IMR-90 (cell line): Measurements from ENCODE around the gene MAN1C1. TPM values are rescaled to one million over a fixed set of nuclear protein-coding genes. Genes with fewer than 3 reads are reported as not detected.

Experiments
- ATAC-seq: fragments of 200-7000 bp; cut with Tn5 transposase; 2 replicates; pipeline ENCODE4 v1.9.1; 2020; ENCODE audit warnings: low read depth, mild to moderate bottlenecking, moderate library complexity
- BruUV-seq: library from RNA; stranded (reverse); fragments of 400-500 nt; replicated peaks from 2 replicates; lab custom pipeline; 2021; lab: Mats Ljungman, UMichigan
- CTCF ChIA-PET: fragments of 300-600 bp; formaldehyde crosslinking; extraction: SDS; loops from one replicate; lab custom pipeline; 2021; ENCODE audit warnings: antibody characterized with exemption; lab: Yijun Ruan, JAX
- POLR2A ChIA-PET: fragments of 300-600 bp; sonication (Branson Sonifier 250); formaldehyde crosslinking; loops from one replicate; lab custom pipeline; 2022; ENCODE audit warnings: antibody characterized with exemption; ENCODE audit not compliant: unreplicated experiment; lab: Charles Lee
- DNase-seq: peaks from one replicate; pipeline ENCODE4 v3.0.0; 2013
- H2AFZ ChIP-seq: replicated peaks from 2 replicates; pipeline ENCODE3; 2013; ENCODE audit warnings: low read length, mild to moderate bottlenecking; ENCODE audit not compliant: poor library complexity
- H2AK5ac ChIP-seq: 2 replicates; pipeline ENCODE4 v1.6.1; 2013; ENCODE audit warnings: low read depth, low read length, inconsistent platforms
- H2AK9ac ChIP-seq: replicated peaks from 2 replicates; pipeline ENCODE3; 2013; ENCODE audit warnings: mild to moderate bottlenecking, low read depth, low read length, moderate library complexity; ENCODE audit not compliant: poor library complexity
- H2BK120ac ChIP-seq: 2 replicates; pipeline ENCODE4 v1.6.1; 2013; ENCODE audit warnings: low read depth, low read length, inconsistent platforms
- H2BK15ac ChIP-seq: 3 replicates; pipeline ENCODE4 v1.6.1; 2013; ENCODE audit warnings: low read depth, low read length, inconsistent platforms
- H2BK20ac ChIP-seq: 2 replicates; pipeline ENCODE4 v1.6.1; 2013; ENCODE audit warnings: low read depth, mild to moderate bottlenecking, inconsistent platforms, low read length, moderate library complexity
- H2BK5ac ChIP-seq: 2 replicates; pipeline ENCODE4 v1.6.1; 2013; ENCODE audit warnings: mild to moderate bottlenecking, low read depth, low read length, inconsistent platforms; ENCODE audit not compliant: poor library complexity, severe bottlenecking
- H3K14ac ChIP-seq: replicated peaks from 2 replicates; pipeline ENCODE4 v1.6.1; 2013; ENCODE audit warnings: low read depth, low read length, inconsistent platforms
- H3K18ac ChIP-seq: 2 replicates; pipeline ENCODE4 v1.6.1; 2013; ENCODE audit warnings: low read depth, low read length, control low read depth
- H3K23ac ChIP-seq: 2 replicates; pipeline ENCODE4 v1.6.1; 2013; ENCODE audit warnings: low read depth, low read length, inconsistent platforms
- H3K27ac ChIP-seq: 2 replicates; pipeline ENCODE4 v1.5.1; 2013; ENCODE audit warnings: mild to moderate bottlenecking, control low read depth, low read length; ENCODE audit not compliant: insufficient read depth
- H3K27me3 ChIP-seq: 2 replicates; pipeline ENCODE4 v1.6.1; 2013; ENCODE audit warnings: low read length; ENCODE audit not compliant: control insufficient read depth, insufficient read depth
- H3K36me3 ChIP-seq: 2 replicates; pipeline ENCODE4 v1.6.1; 2013; ENCODE audit warnings: low read length, mixed read lengths; ENCODE audit not compliant: control insufficient read depth, insufficient read depth
- H3K4ac ChIP-seq: 2 replicates; pipeline ENCODE4 v1.6.1; 2013; ENCODE audit warnings: low read depth, low read length, inconsistent platforms
- H3K4me1 ChIP-seq: 2 replicates; pipeline ENCODE4 v1.6.1; 2013; ENCODE audit warnings: low read length, mixed read lengths; ENCODE audit not compliant: control insufficient read depth, insufficient read depth
- H3K4me2 ChIP-seq: 2 replicates; pipeline ENCODE4 v1.6.1; 2013; ENCODE audit warnings: low read depth, mild to moderate bottlenecking, control low read depth, low read length, moderate library complexity
- H3K4me3 ChIP-seq: 2 replicates; pipeline ENCODE4 v1.5.1; 2013; ENCODE audit warnings: low read depth, mild to moderate bottlenecking, control low read depth, low read length, moderate library complexity; ENCODE audit not compliant: insufficient read depth
- H3K56ac ChIP-seq: 2 replicates; pipeline ENCODE4 v1.6.1; 2013; ENCODE audit warnings: low read length, inconsistent platforms; ENCODE audit not compliant: insufficient read depth; ENCODE audit errors: extremely low read depth
- H3K79me1 ChIP-seq, 2 experiments: 2 replicates each; pipeline ENCODE4 v1.6.1; 2013; ENCODE audit warnings: low read length in 2 of 2, inconsistent platforms in 1 of 2, low read depth in 1 of 2
- H3K9ac ChIP-seq: 2 replicates; pipeline ENCODE4 v1.6.1; 2013; ENCODE audit warnings: low read depth, low read length, control low read depth
- H3K9me1 ChIP-seq: 2 replicates; pipeline ENCODE4 v1.6.1; 2013; ENCODE audit warnings: low read length, inconsistent platforms; ENCODE audit not compliant: insufficient read depth
- H3K9me3 ChIP-seq: 2 replicates; pipeline ENCODE4 v1.6.1; 2013; ENCODE audit warnings: low read length; ENCODE audit not compliant: control insufficient read depth, insufficient read depth
- H4K20me1 ChIP-seq: 2 replicates; pipeline ENCODE4 v1.6.1; 2013; ENCODE audit warnings: low read length, inconsistent platforms; ENCODE audit not compliant: insufficient read depth
- H4K5ac ChIP-seq: 2 replicates; pipeline ENCODE4 v1.6.1; 2013; ENCODE audit warnings: mild to moderate bottlenecking, low read depth, low read length, control low read depth
- H4K8ac ChIP-seq, 2 experiments: 2 replicates each; pipeline ENCODE4 v1.6.1; 2013; ENCODE audit warnings: low read depth in 2 of 2, low read length in 2 of 2, control low read depth in 1 of 2, inconsistent platforms in 1 of 2
- H4K91ac ChIP-seq: 2 replicates; pipeline ENCODE4 v1.6.1; 2013; ENCODE audit warnings: low read depth, low read length, inconsistent platforms; ENCODE audit not compliant: insufficient read depth
- BHLHE40 ChIP-seq: fragments of 150-350 bp; IDR thresholded peaks from 2 replicates; pipeline ENCODE4 v1.6.1; 2016; ENCODE audit warnings: mild to moderate bottlenecking, low read depth, low read length
- CEBPB ChIP-seq: IDR thresholded peaks from 2 replicates; pipeline ENCODE4 v1.6.1; 2012; ENCODE audit warnings: low read depth, low read length, improper control_type of control experiment
- CHD1 ChIP-seq: IDR thresholded peaks from 2 replicates; pipeline ENCODE4 v1.6.1; 2012; ENCODE audit warnings: low read depth, low read length, improper control_type of control experiment
- CTCF ChIP-seq: conservative IDR thresholded peaks from 2 replicates; pipeline ENCODE4 v1.5.1; 2012; ENCODE audit warnings: mild to moderate bottlenecking, low read depth, low read length, improper control_type of control experiment
- ELK1 ChIP-seq: fragments of 150-350 bp; IDR thresholded peaks from 2 replicates; pipeline ENCODE4 v1.6.1; 2016; ENCODE audit warnings: low read depth, mild to moderate bottlenecking, low read length, moderate library complexity, borderline replicate concordance
- FOS ChIP-seq: fragments of 150-350 bp; IDR thresholded peaks from 2 replicates; pipeline ENCODE4 v1.6.1; 2016; ENCODE audit warnings: low read depth, low read length
- MAFK ChIP-seq: IDR thresholded peaks from 2 replicates; pipeline ENCODE4 v1.6.1; 2012; ENCODE audit warnings: low read depth, low read length, improper control_type of control experiment
- MAZ ChIP-seq: IDR thresholded peaks from 2 replicates; pipeline ENCODE4 v1.6.1; 2012; ENCODE audit warnings: low read depth, mild to moderate bottlenecking, low read length, improper control_type of control experiment, moderate library complexity, borderline replicate concordance
- MXI1 ChIP-seq: IDR thresholded peaks from 2 replicates; pipeline ENCODE4 v1.6.1; 2012; ENCODE audit warnings: low read depth, mild to moderate bottlenecking, low read length, moderate library complexity, borderline replicate concordance
- NFE2L2 ChIP-seq: fragments of 150-350 bp; IDR thresholded peaks from 2 replicates; pipeline ENCODE4 v1.6.1; 2016; ENCODE audit warnings: low read depth, mild to moderate bottlenecking, low read length
- POLR2A ChIP-seq: IDR thresholded peaks from 2 replicates; pipeline ENCODE4 v1.6.1; 2012; ENCODE audit warnings: mild to moderate bottlenecking, low read depth, low read length
- RAD21 ChIP-seq: IDR thresholded peaks from 2 replicates; pipeline ENCODE4 v1.6.1; 2012; ENCODE audit warnings: low read length, improper control_type of control experiment
- RCOR1 ChIP-seq: IDR thresholded peaks from 2 replicates; pipeline ENCODE4 v1.6.1; 2012; ENCODE audit warnings: mild to moderate bottlenecking, low read length, improper control_type of control experiment; ENCODE audit not compliant: insufficient replicate concordance
- RFX5 ChIP-seq: IDR thresholded peaks from 2 replicates; pipeline ENCODE4 v1.8.0; 2012; ENCODE audit warnings: low read depth, mild to moderate bottlenecking, low read length, moderate library complexity
- SMC3 ChIP-seq: fragments of 150-350 bp; IDR thresholded peaks from 2 replicates; pipeline ENCODE4 v1.6.1; 2016; ENCODE audit warnings: low read depth, mild to moderate bottlenecking, antibody characterized with exemption, low read length, moderate library complexity
- USF2 ChIP-seq: fragments of 150-350 bp; IDR thresholded peaks from 2 replicates; pipeline ENCODE4 v1.6.1; 2017; ENCODE audit warnings: mild to moderate bottlenecking, antibody characterized with exemption, low read length, low read depth
- WGBS, 2 experiments: methylation state at CpG; one replicate each; pipeline versions ENCODE4 v1.1.5 to v1.1.7; 2013; ENCODE audit warnings: missing lambda C conversion rate in 2 of 2; ENCODE audit not compliant: insufficient read length in 1 of 2; ENCODE audit errors: extremely low coverage in 2 of 2; 5-methylcytosine and 5-hydroxymethylcytosine counted together
- dilution Hi-C: fragments of 300-500 bp; cut with HindIII; formaldehyde crosslinking; loops from one replicate; pipeline ENCODE4 v1.14.3; 2018; ENCODE audit warnings: low sequenced_read_pairs; ENCODE audit not compliant: unreplicated experiment
- in situ Hi-C: fragments of 300-500 bp; cut with MboI; formaldehyde crosslinking; loops from 3 replicates; pipeline ENCODE4 v1.14.3; 2019; ENCODE audit warnings: low sequenced_read_pairs, inconsistent platforms, mixed read lengths
- intact Hi-C: fragments of 100-400 bp; cut with micrococcal nuclease; formaldehyde crosslinking; loops from 2 replicates; pipeline ENCODE4 v1.10.0; 2022
- polyA plus RNA-seq, 3 experiments: library from polyadenylated mRNA; depleted of rRNA; stranded (reverse); fragments of >200 nt; gene quantifications; 2 replicates each; pipeline ENCODE4 v1.2.3, GENCODE V29; 2012; ENCODE audit warnings: low replicate concordance in 1 of 3
- total RNA-seq: library from RNA; depleted of rRNA; stranded (reverse); fragments of >200 nt; gene quantifications from 2 replicates; pipeline ENCODE4 v1.2.3, GENCODE V29; 2012

Gene MAN1C1
- total and polyA plus RNA-seq, 2 of the 4 experiments (the other 2 are of a cell fraction) = 3.2 to 11.3 TPM

- DNase-seq = no peak
- Histone ChIP-seq H4K91ac (no peak overlapping the region), H3K27me3 (no peaks in the 10 kb centered on the region), H4K20me1 (peaks cover 23% of the 10 kb centered on the region; the same call in 1 of the 2 replicates), H3K4me2 (no peak overlapping the region), H3K9me3 (no peaks in the 10 kb centered on the region), H3K14ac (no peak overlapping the region), H2BK5ac (no peak overlapping the region), H4K5ac (no peak overlapping the region), H2AK9ac (no peak overlapping the region), H3K56ac (no peak overlapping the region), H3K4me3 (no peak overlapping the region), H3K9ac (no peak overlapping the region), H3K23ac (no peak overlapping the region), H3K18ac (no peak overlapping the region), H3K36me3 (peaks cover 46% of the 10 kb centered on the region), H3K9me1 (peaks cover 9% of the 10 kb centered on the region), H2BK20ac (no peak overlapping the region), H3K79me1 (peaks cover 31 to 61% of the 10 kb centered on the region in 2 experiments), H4K8ac (no peak overlapping the region), H2BK120ac (no peak overlapping the region), H3K27ac (no peak overlapping the region), H2AFZ (no peak overlapping the region), H2AK5ac (no peak overlapping the region), H2BK15ac (no peak overlapping the region), H3K4me1 (peaks cover 10% of the 10 kb centered on the region), H3K4ac (no peak overlapping the region)
- TF ChIP-seq MXI1 (no peak), ELK1 (no peak), FOS (no peak), SMC3 (no peak), RAD21 (no peak), RCOR1 (no peak), BHLHE40 (no peak), NFE2L2 (no peak), MAZ (no peak), USF2 (no peak), CHD1 (no peak), RFX5 (no peak), CEBPB (no peak), POLR2A (no peak), MAFK (no peak), CTCF (no peak)
- intact Hi-C loops = no loop called here
- WGBS, 2 experiments = no CpG with 5 or more reads among the region's 2 CpGs
- POLR2A ChIA-PET = no interaction called here
- CTCF ChIA-PET = interaction anchor here (0.8 kb wide), 1 partner anchor 10 kb away, joined by 3 read pairs; no protein-coding TSS in a partner anchor
- dilution Hi-C loops = no loop called here
- in situ Hi-C loops = loop anchor here (10.0 kb wide), 1 partner anchor 169 kb away; the partner anchor contains the start of gene PAFAH2
- BruUV-seq = no TSS peak
- no peak for ATAC-seq
Measured at GRCh38 chr1:25825605-25826004, 209.0 kb downstream of the MAN1C1 start.
